ENCODE results near the gene FAT1.

Gene FAT1

GRCh38 chr4:186650401-186651180 lies 73.1 kb downstream of the FAT1 start:
- DNase-seq: no peak

GRCh38 chr4:186647821-186648220 lies 75.8 kb downstream of the FAT1 start:
- DNase-seq: no peak

GRCh38 chr4:186644737-186645261 lies 78.9 kb downstream of the FAT1 start:
- no peak for DNase-seq

GRCh38 chr4:186644311-186644638 lies 79.4 kb downstream of the FAT1 start:
- DNase-seq: no peak

- DNase-seq: no peak
Measured at GRCh38 chr4:186643501-186644310, 80.0 kb downstream of the FAT1 start.

GRCh38 chr4:186642998-186643397 lies 80.7 kb downstream of the FAT1 start:
- DNase-seq: no peak

GRCh38 chr4:186642530-186642929 lies 81.1 kb downstream of the FAT1 start:
- no peak for DNase-seq

- DNase-seq: no peak
Measured at GRCh38 chr4:186634591-186635128, 89.0 kb downstream of the FAT1 start.

- DNase-seq: no peak
Measured at GRCh38 chr4:186633844-186634243, 89.8 kb downstream of the FAT1 start.

GRCh38 chr4:186630128-186630527 lies 93.5 kb downstream of the FAT1 start:
- no peak for DNase-seq

GRCh38 chr4:186628058-186628711 lies 95.5 kb downstream of the FAT1 start:
- DNase-seq: no peak

- no peak for DNase-seq
Measured at GRCh38 chr4:186627226-186627865, 96.3 kb downstream of the FAT1 start.

GRCh38 chr4:186624951-186625350 lies 98.7 kb downstream of the FAT1 start:
- DNase-seq: no peak

GRCh38 chr4:186623546-186623945 lies 100.1 kb downstream of the FAT1 start:
- no peak for DNase-seq

- no peak for DNase-seq
Measured at GRCh38 chr4:186622788-186623464, 100.7 kb downstream of the FAT1 start.

GRCh38 chr4:186621959-186622553 lies 101.6 kb downstream of the FAT1 start:
- no peak for DNase-seq

- DNase-seq: no peak
Measured at GRCh38 chr4:186619088-186619487, 104.6 kb downstream of the FAT1 start.

- DNase-seq: no peak
Measured at GRCh38 chr4:186617921-186618320, 105.7 kb downstream of the FAT1 start.

- DNase-seq: no peak
Measured at GRCh38 chr4:186607490-186607889, 116.2 kb downstream of the FAT1 start.

- DNase-seq: no peak
Measured at GRCh38 chr4:186606591-186606992, 117.1 kb downstream of the FAT1 start.

- no peak for DNase-seq
Measured at GRCh38 chr4:186605261-186605865, 118.3 kb downstream of the FAT1 start.
